Testis (tissue), 3 donors: ENCODE measurements around the gene PLCE1. TPM values are rescaled to one million over a fixed set of nuclear protein-coding genes. Genes with fewer than 3 reads are reported as not detected.

ENCODE experiments used
- DNase-seq: peaks from one replicate; pipeline ENCODE4 v3.0.0-alpha.2; 2019
- H3K27ac ChIP-seq, 2 donors: fragments of 200-600 bp; sonication (generic); one replicate each; pipeline ENCODE4 v1.5.1; 2019
- H3K27me3 ChIP-seq: fragments of 200-600 bp; sonication (generic); one replicate; pipeline ENCODE4 v1.5.1; 2019
- H3K36me3 ChIP-seq: fragments of 200-600 bp; sonication (generic); one replicate; pipeline ENCODE4 v1.5.1; 2017; ENCODE audit warnings: low read depth; ENCODE audit errors: missing control alignments
- H3K4me1 ChIP-seq: fragments of 200-600 bp; sonication (generic); one replicate; pipeline ENCODE4 v1.5.1; 2019
- H3K4me3 ChIP-seq, 2 donors: fragments of 200-600 bp; sonication (generic); one replicate each; pipeline ENCODE4 v1.5.1; 2017 to 2019
- H3K9me3 ChIP-seq: fragments of 200-600 bp; sonication (generic); one replicate; pipeline ENCODE4 v1.5.1; 2017
- POLR2A ChIP-seq: fragments of 450-650 bp; IDR thresholded peaks from one replicate; pipeline ENCODE4 v1.6.1; 2017; ENCODE audit warnings: antibody characterized with exemption, mild to moderate bottlenecking, moderate library complexity
- WGBS, 2 donors: methylation state at CpG; one replicate each; pipeline ENCODE4 v1.1.5; 2018; 5-methylcytosine and 5-hydroxymethylcytosine counted together
- intact Hi-C: fragments of 100-400 bp; cut with DNase I; formaldehyde crosslinking; loops from one replicate; pipeline ENCODE4 v1.15.1; 2023; ENCODE audit warnings: low total_unique reads
- polyA plus RNA-seq: library from polyadenylated mRNA; stranded (reverse); fragments of 350-450 nt; fragmentation: Illumina TruSeq; extraction: RNeasy Lipid Tissue Mini Kit (QIAGEN cat#74804); gene quantifications from one replicate; pipeline ENCODE4 v1.2.3, GENCODE V29; 2014; ENCODE audit warnings: low read depth, low replicate concordance; ENCODE audit not compliant: insufficient read depth
- total RNA-seq, 2 donors: library from RNA; depleted of rRNA; stranded (reverse); fragments of >200 nt; gene quantifications; one replicate each; pipeline ENCODE4 v1.2.3, GENCODE V29; 2016
- TF ChIP-seq, protein P1 (sequence below), 3 experiments: fragments of 450-650 bp in 2 of 3; fragments of 200-600 bp in 1 of 3; sonication (generic) in 1 of 3; IDR thresholded peaks; one replicate each; pipeline ENCODE4 v1.5.1; 2016 to 2019; ENCODE audit warnings: antibody characterized with exemption in 3 of 3, mild to moderate bottlenecking in 2 of 3, moderate library complexity in 1 of 3

PLCE1 gene
- total and polyA plus RNA-seq, 3 donors from 2014 or later = 4.2 to 8.2 (median 6.7) TPM

DNA sequence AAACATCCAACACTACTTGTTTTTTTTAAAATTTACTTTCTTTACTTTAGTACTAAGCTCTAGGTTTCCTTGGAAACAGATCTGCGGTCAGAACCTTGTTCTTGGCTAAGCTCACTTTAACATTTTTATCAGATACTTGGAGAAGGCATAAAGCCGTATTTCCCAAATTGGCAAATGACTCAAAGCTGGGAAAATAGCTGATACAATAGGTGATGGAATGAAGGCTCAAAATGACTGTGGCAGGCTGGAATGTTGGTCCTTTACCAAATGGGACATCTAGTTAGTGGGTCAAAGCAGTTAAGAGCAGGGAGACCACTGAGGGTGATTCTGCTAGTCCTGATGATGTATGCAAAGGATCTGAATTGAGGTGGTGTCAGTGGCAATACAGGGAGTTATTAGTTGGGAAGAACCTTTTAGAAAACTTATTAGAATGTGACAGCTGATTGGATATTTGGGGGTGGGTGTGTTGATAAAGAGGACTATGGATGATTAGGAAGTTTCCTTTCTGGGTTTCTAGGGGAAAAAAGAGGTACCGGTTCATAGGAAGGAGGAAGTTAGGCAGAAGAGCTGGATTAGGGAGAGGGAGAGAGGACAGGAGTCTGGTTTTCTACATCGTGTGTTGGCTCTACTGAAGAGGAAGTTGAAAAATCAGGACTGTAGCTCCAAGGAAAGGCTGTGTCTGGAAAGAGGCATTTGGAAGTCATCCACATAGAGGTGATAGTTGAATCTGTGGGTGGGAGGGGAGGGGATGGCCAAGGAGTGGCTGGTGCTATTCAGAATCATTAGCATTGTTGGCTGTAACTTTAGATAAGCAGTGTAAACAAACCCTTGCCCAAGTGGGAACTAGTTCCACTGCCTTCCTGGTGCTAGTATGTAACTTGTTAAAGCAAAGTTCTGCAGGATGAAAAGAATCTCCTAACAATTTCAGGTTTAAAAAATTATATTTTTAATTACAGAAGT, 13.1 kb downstream of the PLCE1 start:
- Histone ChIP-seq H3K4me1 (peaks cover 3% of the 10 kb centered on the region), H3K27me3 (no peaks in the 10 kb centered on the region), H3K9me3 (no peaks in the 10 kb centered on the region), H3K36me3 (no peaks in the 10 kb centered on the region), H3K27ac (no peak overlapping the region), H3K4me3 (no peak overlapping the region)
- 25 to 40% methylated on average over 4 of the region's 4 CpGs for WGBS, 2 donors
- intact Hi-C loops = no loop called here
- TF ChIP-seq, protein P1, sequence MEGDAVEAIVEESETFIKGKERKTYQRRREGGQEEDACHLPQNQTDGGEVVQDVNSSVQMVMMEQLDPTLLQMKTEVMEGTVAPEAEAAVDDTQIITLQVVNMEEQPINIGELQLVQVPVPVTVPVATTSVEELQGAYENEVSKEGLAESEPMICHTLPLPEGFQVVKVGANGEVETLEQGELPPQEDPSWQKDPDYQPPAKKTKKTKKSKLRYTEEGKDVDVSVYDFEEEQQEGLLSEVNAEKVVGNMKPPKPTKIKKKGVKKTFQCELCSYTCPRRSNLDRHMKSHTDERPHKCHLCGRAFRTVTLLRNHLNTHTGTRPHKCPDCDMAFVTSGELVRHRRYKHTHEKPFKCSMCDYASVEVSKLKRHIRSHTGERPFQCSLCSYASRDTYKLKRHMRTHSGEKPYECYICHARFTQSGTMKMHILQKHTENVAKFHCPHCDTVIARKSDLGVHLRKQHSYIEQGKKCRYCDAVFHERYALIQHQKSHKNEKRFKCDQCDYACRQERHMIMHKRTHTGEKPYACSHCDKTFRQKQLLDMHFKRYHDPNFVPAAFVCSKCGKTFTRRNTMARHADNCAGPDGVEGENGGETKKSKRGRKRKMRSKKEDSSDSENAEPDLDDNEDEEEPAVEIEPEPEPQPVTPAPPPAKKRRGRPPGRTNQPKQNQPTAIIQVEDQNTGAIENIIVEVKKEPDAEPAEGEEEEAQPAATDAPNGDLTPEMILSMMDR (IDR thresholded peaks at IDR 0.05) = no peak
- TF ChIP-seq POLR2A = no peak
- no peak for DNase-seq

DNA sequence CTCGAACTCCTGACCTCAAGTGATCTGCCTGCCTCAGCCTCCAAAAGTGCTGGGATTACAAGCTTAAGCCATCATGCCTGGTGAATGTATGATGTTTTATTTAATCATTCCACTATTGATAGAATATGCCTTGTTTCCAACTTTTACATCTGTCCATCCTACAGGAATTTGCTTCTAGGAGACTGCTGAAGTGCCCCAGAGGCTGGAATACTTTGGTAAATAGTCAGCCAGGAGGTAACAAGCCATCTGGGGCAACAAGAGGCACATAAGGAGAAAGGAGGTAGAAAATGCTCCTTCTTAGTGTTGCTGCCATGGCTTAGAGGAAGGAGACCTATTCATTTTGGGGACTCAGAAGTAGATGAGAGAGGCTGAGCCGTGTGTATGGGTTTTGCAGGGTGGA, 14.8 kb downstream of the PLCE1 start:
- TF ChIP-seq POLR2A = no peak
- TF ChIP-seq, protein P1 (IDR thresholded peaks at IDR 0.05) = no peak
- 87 to 94% methylated on average over 2 of the region's 2 CpGs for WGBS, 2 donors
- intact Hi-C loops = no loop called here

DNA sequence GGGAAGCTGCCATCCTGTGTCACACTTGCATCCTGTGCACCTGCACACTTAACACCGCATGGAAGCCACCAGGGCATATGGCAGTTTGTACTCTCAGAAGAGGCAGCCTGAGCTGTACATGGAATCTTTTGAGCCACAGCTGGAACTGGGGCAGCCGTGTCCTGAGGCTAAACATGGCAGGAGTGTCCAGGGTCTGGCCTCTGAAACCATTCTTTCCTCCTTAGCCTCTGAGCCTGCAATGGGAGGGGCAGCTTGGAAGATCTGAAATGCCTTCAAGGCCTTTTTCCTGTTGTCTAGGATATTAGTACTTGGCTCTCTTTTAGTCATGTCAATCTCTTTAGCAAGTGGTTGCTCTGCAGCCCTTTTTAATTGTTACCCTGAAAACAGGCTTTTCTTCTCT, 16.4 kb downstream of the PLCE1 start:
- DNase-seq = no peak
- no peaks in the 10 kb centered on the region for H3K27me3 ChIP-seq
- no peak overlapping the region for H3K27ac ChIP-seq
- no peaks in the 10 kb centered on the region for H3K9me3 ChIP-seq
- intact Hi-C loops = no loop called here
- TF ChIP-seq, protein P1 (IDR thresholded peaks at IDR 0.05) = no peak
- no peak for TF ChIP-seq POLR2A
- 89 to 100% methylated on average over 2 of the region's 2 CpGs for WGBS, 2 donors
- H3K36me3 ChIP-seq = no peaks in the 10 kb centered on the region
- no peak overlapping the region for H3K4me3 ChIP-seq
- H3K4me1 ChIP-seq = peaks cover 3% of the 10 kb centered on the region

More for the DNA sequence above, 14.8 kb downstream of the PLCE1 start:
- H3K27ac ChIP-seq = no peak overlapping the region
- no peaks in the 10 kb centered on the region for H3K27me3 ChIP-seq
- peaks cover 3% of the 10 kb centered on the region for H3K4me1 ChIP-seq
- H3K36me3 ChIP-seq = no peaks in the 10 kb centered on the region
- no peaks in the 10 kb centered on the region for H3K9me3 ChIP-seq
- no peak for DNase-seq
- no peak overlapping the region for H3K4me3 ChIP-seq

DNA sequence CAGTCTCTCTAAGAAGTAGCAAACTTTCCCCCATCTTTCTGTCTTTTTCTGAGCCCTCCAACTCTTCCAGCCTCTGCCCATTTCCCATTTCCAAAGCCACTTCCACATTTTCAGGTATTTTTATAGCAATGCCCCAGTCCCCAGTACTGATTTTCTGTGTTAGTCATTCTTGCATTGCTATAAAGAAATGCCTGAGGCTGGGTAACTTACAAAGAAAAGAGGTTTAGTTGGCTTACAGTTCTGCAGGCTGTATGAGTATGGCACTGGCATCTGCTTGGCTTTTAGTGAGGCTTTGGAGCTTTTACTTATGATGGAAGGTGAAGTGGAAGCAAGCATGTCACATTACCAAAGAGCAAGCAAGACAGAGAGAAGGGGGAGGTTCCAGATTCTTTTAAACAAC, 17.2 kb downstream of the PLCE1 start:
- no peaks in the 10 kb centered on the region for H3K27me3 ChIP-seq
- no peak overlapping the region for H3K4me3 ChIP-seq
- intact Hi-C loops = no loop called here
- H3K4me1 ChIP-seq = peaks cover 3% of the 10 kb centered on the region
- no peak for TF ChIP-seq POLR2A
- TF ChIP-seq, protein P1 (IDR thresholded peaks at IDR 0.05) = no peak
- no peaks in the 10 kb centered on the region for H3K36me3 ChIP-seq
- DNase-seq = no peak
- no peak overlapping the region for H3K27ac ChIP-seq
- H3K9me3 ChIP-seq = no peaks in the 10 kb centered on the region
